NAMALWA (cell line): Measurements from ENCODE around the gene UBAC2.
A peak's percentile ranks its signal among the peaks of the same experiment; 100 is the strongest.
"Not testable (repeated sequence)": the region's sequence is repeated elsewhere in the genome, so short reads cannot be mapped to it uniquely, and the experiment has no call there.

Experiments used
- DNase-seq: peaks from one replicate; pipeline ENCODE4 v3.0.0-alpha.2; 2015; ENCODE audit warnings: low spot score

UBAC2 gene

GRCh38 chr13:99185606-99186005, 15.0 kb upstream of the UBAC2 start:
- DNase-seq, result no peak

DNA sequence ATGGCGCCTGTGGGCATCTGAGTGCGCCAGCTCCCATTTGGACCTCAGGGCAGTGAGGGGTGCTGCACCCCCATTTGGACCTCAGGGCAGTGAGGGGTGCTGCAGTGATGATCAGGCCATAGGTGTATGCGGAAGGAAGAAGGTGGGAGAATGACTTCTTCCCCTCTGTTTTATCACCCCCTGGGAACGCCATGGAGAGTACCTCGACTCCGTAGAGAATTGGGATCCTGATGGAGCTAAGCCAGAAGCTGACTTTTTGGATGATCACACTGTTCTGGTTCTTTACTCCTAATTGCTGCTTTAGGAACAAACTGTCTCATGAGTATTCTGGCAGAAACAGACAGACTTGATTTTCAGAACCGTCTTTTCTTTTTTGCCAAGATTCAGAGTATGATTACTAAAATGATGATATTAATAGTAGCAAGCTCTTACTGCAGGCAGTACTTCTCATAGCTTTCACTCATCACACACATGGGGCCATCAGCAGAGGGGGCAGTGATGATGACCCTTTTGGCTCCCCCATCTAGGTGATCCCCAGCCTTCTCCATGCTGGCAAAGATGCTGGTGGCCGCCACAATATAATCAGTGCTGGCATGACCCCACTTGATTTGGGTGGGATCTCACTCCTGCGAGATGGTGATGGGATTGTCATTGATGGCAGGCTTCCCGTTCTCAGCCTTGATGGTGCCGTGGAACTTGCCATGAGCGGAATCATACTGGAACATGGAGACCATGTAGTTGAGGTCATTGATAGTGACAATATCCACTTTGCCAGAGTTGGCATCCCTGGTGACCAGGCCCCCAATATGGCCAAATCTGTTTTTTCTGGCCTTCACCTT, 10.3 kb upstream of the UBAC2 start:
- DNase-seq, result no peak

DNA sequence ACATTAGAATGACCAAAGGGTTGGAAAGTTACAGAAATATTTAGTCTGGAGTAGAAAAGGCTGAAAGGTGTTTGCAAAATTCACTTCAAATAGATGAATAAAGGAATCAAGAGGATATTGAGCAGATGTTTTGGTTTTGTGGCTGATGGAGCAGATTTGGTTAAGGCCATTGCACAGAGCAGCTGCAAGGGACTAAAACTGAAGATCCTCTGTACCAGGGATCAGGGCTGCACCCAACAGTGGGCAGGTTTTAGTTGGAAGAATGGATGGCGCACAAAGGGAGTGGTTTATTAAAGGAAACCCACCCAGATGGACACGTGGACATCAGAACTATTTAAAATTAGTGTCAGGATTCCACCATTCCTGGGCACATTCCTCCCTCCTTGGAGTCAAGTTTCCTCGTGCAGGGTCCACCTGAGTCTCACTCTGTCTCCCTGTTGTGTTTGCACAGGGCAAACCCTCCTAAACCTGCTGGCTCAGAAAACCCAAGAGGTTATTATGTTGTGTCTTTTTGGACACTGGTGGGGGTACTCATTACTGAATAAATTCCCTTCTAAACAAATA, 9.2 kb upstream of the UBAC2 start:
- DNase-seq, result no peak

- DNase-seq, result no peak
Measured at GRCh38 chr13:99191900-99192399, 8.7 kb upstream of the UBAC2 start.

GRCh38 chr13:99192480-99192879, 8.2 kb upstream of the UBAC2 start:
- DNase-seq, result no peak

DNA sequence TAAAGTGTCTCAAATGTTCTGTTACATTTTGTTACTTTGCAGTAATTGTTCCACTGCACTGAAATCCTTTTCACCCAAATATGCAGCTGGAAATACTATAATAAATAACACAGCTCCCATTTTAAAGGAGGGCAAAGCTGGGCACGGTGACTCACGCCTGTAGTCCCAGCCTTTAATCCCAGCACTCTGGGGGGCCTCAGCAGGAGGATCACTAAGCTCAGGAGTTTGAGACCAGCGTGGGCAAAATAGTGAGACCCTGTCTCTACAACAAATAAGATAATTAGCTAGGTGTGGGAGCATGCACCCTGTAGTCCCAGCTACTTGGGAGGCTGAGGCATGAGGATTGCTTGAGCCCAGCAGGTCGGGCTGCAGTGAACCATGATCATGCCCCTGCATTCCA, 7.5 kb upstream of the UBAC2 start:
- no peak for DNase-seq

GRCh38 chr13:99196466-99197116, 4.1 kb upstream of the UBAC2 start:
- DNase-seq, result peak; percentile 73

DNA sequence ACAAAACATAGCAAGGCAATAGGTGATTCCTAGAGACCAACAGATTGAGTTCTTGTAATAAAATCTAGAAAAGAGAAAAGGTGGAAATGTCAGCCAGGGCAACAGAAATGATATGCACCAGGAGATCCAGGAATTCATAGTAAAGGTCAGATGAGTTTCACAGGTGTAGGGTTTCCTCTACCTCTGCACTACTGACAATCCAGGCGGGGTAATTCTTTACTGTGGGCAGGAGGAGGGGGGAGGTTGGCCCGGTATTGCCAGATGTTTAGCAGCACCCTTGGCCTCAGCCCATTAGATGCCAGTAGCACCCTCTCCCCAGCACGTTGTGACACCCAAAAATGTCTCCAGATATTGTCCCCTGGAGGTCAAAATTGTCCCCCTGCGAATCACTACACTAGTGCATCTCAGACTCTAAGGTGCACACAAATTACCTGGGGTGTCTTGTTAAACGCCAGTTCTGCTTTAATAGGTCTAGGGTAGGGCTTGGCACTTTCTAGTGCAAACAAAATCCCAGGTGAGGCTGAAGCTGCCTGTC, 3.5 kb upstream of the UBAC2 start:
- no peak for DNase-seq

- peak; percentile 57 for DNase-seq
Measured at GRCh38 chr13:99199541-99200431, 868 bp upstream of the UBAC2 start.

- DNase-seq, result peak; percentile 67
Measured at GRCh38 chr13:99203601-99204579, 3.2 kb downstream of the UBAC2 start.

GRCh38 chr13:99205621-99206220, 5.1 kb downstream of the UBAC2 start:
- DNase-seq, result no peak

DNA sequence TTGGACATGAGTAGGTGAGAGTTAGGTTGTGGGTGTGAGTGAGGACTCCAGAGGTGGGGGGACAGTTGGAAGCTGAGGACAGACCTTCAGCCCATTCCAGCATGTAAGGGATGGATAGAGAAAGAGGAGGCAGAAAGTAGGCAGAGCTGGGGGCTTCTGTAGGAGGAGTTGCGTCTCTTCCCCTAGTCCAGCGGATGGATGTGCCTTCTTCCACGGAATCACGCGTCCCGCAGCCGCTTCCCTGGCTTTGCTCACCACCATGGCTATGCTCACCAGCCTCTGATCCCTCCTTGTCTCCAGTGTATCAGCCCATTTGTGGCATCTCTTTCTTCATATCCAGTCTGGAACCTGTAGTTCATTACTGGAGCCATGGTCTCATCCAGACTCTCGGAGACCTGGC, 5.6 kb downstream of the UBAC2 start:
- no peak for DNase-seq

DNA sequence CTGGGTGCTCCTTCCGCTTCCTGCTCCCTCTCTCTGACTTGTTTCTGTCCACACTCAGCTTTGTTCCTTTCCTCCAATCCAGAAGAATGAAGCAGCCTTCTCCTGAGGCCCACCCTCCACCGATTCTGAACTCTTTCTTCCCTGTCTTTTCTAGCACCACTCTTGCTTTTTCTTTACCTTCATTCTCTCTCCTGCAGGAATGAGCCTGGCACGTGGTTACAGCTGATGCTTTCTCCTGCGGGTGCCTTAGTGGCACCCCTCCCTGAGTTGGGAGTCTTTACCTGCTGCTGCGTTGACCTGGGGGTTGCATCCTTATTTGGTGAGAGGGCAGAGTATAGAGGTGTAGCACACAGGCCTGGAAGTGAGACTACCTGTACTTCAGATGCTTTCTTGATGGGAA, 6.2 kb downstream of the UBAC2 start:
- DNase-seq, result no peak

GRCh38 chr13:99207511-99207910, 6.9 kb downstream of the UBAC2 start:
- no peak for DNase-seq

DNA sequence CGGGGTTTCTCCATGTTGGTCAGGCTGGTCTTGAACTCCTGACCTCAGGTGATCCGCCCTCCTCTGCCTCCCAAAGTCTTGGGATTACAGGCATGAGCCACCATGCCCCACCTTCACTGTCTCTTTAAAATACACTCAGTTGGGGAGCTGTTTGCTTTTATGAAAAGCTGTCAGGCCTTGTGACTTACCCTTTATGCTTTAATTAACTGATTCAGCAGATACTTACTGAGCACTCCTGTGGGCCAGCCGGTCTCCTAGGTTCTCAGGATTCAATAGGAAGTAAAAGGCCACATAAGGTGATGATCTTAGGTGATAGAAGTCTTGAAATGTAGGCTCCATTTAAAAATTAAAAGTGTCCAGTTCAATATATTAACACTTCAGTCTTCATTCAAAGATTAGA, 7.5 kb downstream of the UBAC2 start:
- no peak for DNase-seq

DNA sequence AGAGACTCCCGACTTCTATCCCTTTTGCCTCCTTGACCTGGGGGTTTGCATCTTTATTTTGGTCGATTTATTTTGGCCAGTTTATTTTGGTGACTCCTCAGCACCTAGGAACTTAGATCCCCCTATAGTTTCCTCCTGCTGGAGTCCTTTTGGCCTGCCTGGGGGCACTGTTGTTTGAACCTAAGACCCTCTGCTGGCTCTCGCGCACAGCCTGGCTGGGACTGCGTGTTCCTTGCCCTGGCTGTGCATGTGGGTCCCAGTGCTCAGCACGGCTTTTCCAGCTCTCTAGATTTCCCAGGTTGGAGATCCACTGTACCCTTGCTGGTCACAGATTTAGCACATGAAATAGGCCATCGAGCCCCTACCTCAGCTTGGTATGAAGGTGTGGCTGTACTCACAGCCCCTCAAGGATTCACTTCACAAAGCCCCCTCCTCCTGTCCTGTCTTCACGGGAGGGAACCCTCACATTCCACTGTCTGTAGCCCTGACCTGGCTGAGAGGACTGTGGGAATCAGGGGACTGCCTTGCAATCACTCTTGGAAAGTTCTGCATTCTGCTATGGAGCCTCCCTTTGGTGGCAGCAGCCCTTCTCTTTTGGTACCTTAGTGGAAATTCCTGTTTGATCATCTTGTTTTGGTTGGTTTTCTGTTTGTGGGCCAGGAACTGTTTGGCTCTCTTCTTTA, 8.3 kb downstream of the UBAC2 start:
- DNase-seq, result no peak

- DNase-seq, result not testable (repeated sequence)
Measured at GRCh38 chr13:99210627-99211026, 10.0 kb downstream of the UBAC2 start.

DNA sequence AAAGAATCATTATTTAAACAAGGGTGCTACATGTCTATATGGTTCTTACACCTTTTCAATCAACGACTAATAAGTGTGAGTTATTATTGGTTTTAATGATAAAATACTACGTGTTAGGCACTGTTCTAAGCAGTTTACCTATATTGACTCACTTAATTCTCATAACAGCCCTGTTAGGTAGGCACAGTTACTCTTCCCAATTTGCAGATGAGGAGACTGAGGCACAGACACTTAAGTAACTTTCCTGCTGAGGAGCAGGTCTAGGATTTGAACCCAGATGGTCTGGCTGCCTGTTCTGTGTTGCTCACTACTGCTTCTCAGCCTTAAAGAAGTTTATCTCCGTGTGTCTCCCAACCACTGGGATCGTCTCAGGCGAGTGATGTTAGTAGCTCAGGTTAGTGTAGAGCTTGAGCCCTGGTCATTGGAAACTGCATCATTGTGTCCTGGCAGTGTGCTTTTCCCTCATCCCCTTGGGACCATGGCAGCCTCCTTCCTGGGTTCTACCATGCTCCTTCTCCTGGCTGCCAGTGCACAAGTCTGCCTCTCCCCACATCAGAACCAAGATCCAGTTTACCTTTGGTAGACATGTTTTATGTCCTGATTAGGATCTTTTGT, 10.9 kb downstream of the UBAC2 start:
- no peak for DNase-seq

- DNase-seq, result no peak
Measured at GRCh38 chr13:99214232-99214631, 13.6 kb downstream of the UBAC2 start.
